ENCODE results near the gene SF3B4. TPM values are rescaled to one million over a fixed set of nuclear protein-coding genes. Genes with fewer than 3 reads are reported as not detected.

The SF3B4 gene
- total and polyA plus RNA-seq, 2 of the 13 experiments (the other 11 are each of a cell fraction or from before 2014, with no cell fraction given), result 13.8 to 14.8 TPM

DNA sequence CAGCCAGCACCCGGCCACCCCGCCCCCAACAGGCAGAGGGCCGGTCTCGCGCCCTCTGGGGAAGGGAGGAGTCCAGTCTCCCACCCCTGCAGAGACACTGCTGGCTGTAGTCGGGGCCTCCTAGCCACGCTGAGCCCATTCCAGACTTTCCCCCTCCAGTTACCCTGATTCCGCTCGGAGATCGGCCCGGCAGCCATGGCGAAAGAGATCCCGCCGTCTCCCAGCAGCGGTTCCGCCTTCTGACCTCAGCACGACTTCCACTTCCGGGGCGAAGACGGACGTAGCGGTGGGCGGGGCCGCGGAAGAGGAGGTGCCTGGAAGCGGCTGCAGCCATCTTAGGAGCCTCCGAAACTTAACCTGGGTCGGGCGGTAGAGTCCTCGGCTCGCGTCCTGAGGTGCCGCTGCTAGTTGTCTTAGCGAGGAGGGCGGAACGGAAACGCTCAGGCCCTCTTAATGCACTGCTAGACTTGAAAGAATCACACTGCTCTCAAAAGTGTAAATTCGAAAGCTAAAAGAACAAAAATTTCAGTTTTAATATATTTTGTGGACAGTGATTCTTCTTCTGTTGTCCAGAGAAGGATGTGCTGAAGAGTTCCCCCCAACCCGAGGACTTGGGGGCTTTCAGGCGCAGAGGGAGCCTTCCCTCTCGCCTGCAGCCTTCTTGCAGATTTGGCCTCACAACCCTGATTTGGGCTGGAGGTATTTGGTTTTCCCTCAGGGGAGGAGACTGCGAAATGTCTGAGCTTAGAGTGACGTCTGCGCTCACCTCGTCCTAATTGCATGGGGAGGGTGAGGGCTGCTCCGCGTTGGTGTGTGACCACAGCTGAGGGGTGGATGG lies at the start of gene SF3B4 (continued):
- TF ChIP-seq, protein P1, sequence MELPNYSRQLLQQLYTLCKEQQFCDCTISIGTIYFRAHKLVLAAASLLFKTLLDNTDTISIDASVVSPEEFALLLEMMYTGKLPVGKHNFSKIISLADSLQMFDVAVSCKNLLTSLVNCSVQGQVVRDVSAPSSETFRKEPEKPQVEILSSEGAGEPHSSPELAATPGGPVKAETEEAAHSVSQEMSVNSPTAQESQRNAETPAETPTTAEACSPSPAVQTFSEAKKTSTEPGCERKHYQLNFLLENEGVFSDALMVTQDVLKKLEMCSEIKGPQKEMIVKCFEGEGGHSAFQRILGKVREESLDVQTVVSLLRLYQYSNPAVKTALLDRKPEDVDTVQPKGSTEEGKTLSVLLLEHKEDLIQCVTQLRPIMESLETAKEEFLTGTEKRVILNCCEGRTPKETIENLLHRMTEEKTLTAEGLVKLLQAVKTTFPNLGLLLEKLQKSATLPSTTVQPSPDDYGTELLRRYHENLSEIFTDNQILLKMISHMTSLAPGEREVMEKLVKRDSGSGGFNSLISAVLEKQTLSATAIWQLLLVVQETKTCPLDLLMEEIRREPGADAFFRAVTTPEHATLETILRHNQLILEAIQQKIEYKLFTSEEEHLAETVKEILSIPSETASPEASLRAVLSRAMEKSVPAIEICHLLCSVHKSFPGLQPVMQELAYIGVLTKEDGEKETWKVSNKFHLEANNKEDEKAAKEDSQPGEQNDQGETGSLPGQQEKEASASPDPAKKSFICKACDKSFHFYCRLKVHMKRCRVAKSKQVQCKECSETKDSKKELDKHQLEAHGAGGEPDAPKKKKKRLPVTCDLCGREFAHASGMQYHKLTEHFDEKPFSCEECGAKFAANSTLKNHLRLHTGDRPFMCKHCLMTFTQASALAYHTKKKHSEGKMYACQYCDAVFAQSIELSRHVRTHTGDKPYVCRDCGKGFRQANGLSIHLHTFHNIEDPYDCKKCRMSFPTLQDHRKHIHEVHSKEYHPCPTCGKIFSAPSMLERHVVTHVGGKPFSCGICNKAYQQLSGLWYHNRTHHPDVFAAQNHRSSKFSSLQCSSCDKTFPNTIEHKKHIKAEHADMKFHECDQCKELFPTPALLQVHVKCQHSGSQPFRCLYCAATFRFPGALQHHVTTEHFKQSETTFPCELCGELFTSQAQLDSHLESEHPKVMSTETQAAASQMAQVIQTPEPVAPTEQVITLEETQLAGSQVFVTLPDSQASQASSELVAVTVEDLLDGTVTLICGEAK (IDR thresholded peaks at IDR 0.05), result peak; percentile 69
- TF ChIP-seq, protein P1 (CRISPR knock-in tag; IDR thresholded peaks at IDR 0.05), result no peak; the same call in 1 of the 2 replicates
- TF ChIP-seq, protein P2, sequence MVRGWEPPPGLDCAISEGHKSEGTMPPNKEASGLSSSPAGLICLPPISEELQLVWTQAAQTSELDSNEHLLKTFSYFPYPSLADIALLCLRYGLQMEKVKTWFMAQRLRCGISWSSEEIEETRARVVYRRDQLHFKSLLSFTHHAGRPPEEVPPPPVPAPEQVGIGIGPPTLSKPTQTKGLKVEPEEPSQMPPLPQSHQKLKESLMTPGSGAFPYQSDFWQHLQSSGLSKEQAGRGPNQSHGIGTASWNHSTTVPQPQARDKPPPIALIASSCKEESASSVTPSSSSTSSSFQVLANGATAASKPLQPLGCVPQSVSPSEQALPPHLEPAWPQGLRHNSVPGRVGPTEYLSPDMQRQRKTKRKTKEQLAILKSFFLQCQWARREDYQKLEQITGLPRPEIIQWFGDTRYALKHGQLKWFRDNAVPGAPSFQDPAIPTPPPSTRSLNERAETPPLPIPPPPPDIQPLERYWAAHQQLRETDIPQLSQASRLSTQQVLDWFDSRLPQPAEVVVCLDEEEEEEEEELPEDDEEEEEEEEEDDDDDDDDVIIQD (CRISPR knock-in tag; IDR thresholded peaks at IDR 0.05; ENCODE audit: low read depth), result peak; percentile 38; the same call in 1 of the 2 replicates
- TF ChIP-seq PHF8 (CRISPR knock-in tag; IDR thresholded peaks at IDR 0.05) (peak; percentile 94), ZNF605 (CRISPR knock-in tag; IDR thresholded peaks at IDR 0.05) (peak; percentile 72; the same call in 1 of the 2 replicates), ZNF232 (CRISPR knock-in tag; IDR thresholded peaks at IDR 0.05; ENCODE audit: borderline replicate concordance) (peak; percentile 34; the same call in 1 of the 2 replicates), PCBP1 (IDR thresholded peaks at IDR 0.05; ENCODE audit: borderline replicate concordance, low read depth, low read length) (peak; percentile 92; the same call in 1 of the 2 replicates), ZNF263 (CRISPR knock-in tag; IDR thresholded peaks at IDR 0.05) (0 out of 2 replicates have a peak, but pooled peaks have one; percentile 12), FOXK1 (CRISPR knock-in tag; IDR thresholded peaks at IDR 0.05; ENCODE audit: borderline replicate concordance, low read depth) (peak; percentile 54; the same call in 1 of the 2 replicates), POLR2AphosphoS5 (IDR thresholded peaks at IDR 0.05; ENCODE audit: low read depth, low read length) (peak; percentile 99), SNAI1 (CRISPR knock-in tag; IDR thresholded peaks at IDR 0.05; ENCODE audit: borderline replicate concordance) (0 out of 2 replicates have a peak, but pooled peaks have one; percentile 52), ZNF235 (CRISPR knock-in tag; IDR thresholded peaks at IDR 0.05; ENCODE audit: borderline replicate concordance) (0 out of 2 replicates have a peak, but pooled peaks have one; percentile 25), ZSCAN21 (CRISPR knock-in tag; IDR thresholded peaks at IDR 0.05; ENCODE audit: borderline replicate concordance) (peak; percentile 47; the same call in 1 of the 2 replicates), MAFK (conservative IDR thresholded peaks at IDR 0.05 in 1 of 2, IDR thresholded peaks at IDR 0.05 in 1 of 2; ENCODE audit: low read length in 2 of 2) (no peak), SAFB2 (CRISPR knock-in tag; IDR thresholded peaks at IDR 0.05; ENCODE audit: borderline replicate concordance, low read depth) (no peak), RORA (CRISPR knock-in tag; IDR thresholded peaks at IDR 0.05) (no peak), POLR2AphosphoS2 (IDR thresholded peaks at IDR 0.05; ENCODE audit: low read depth, low read length) (peak; percentile 69; the same call in 1 of the 2 replicates), NRL (CRISPR knock-in tag; IDR thresholded peaks at IDR 0.05; ENCODE audit: borderline replicate concordance) (no peak)

Measured in HepG2 (cell line).